NCI-H1417 treated with DMSO at 0.1 percent for 48 hours (cell line): ENCODE measurements around the gene SRSF4.
"Not testable (repeated sequence)": the region's sequence is repeated elsewhere in the genome, so short reads cannot be mapped to it uniquely, and the experiment has no call there.

Source experiments
- DNase-seq: peaks from one replicate; lab custom pipeline; 2025; lab: John Stamatoyannopoulos, UW

SRSF4 gene

DNA sequence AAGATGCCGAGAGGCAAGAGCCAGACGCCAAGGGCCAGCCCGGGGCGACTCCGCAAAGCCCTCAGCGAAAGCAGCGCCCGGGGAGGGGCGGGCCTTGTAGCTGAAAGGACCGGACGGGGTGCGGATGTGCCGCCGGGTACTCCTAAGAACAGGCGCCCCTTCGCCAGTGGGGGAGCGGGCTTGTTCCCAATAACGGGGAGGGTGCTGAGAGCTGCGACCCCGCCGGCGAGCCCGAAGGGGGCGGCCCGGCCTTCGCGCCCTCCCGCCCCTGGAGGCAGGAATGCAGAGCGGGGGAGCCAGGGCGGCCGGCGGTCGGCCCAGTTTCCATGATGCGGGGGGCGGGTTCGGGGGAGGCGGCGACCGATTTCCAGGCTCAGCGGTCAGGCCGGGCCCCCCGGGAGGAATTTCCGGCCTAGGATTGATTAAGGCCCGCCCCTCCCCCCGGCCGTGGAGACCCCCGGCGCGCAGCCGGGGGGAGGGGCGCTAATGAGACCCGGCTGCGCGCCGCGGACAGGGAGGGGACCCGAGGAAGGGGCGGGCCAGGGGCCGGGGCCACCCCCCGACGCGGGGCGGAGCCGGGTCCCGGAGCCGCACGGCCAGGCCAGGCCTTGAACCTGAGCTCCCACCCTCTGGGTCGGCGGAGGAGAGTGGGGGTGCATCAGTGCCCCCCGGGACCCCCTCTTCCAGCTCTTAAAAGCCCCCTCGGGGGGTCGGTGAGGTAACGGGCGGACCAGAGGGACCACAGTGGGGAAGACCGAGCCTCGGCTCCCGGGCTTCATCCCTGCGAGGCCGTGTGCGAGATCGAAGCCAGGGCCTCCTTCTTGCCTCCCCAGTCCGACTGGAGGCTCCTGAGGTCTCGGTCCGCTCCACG is 57.1 kb downstream of the SRSF4 start:
- no peak for DNase-seq

DNA sequence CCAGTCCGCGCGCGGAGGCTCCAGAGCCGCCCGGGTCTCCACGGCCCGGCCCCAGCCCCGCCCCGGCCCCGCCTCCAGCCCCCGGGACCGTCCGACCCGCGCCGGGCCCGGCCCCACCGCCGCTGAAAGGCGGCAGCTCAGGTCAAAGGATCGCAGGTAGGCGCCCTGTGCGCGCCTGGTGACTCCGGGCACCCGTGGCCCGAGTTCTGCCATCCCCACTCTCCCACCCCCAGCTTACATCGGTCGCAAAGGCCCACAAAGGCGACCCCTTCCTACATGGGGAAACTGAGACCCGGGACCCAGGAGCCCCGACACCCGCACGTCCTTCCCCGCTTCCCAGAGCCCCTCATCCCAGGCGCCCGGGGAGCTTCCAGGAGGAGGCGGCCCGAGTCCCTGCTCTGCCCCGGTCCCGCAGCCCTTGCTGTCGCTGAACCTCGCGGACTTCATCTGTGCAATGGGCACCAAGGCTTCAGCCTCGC is 57.8 kb downstream of the SRSF4 start, which contains the start of gene TMEM200B:
Gene TMEM200B, minus strand, starts transcription at position 17 of the 479 bp plus-strand sequence. CDS start 2,075 bp downstream, outside the sequence.
- no peak for DNase-seq

DNA sequence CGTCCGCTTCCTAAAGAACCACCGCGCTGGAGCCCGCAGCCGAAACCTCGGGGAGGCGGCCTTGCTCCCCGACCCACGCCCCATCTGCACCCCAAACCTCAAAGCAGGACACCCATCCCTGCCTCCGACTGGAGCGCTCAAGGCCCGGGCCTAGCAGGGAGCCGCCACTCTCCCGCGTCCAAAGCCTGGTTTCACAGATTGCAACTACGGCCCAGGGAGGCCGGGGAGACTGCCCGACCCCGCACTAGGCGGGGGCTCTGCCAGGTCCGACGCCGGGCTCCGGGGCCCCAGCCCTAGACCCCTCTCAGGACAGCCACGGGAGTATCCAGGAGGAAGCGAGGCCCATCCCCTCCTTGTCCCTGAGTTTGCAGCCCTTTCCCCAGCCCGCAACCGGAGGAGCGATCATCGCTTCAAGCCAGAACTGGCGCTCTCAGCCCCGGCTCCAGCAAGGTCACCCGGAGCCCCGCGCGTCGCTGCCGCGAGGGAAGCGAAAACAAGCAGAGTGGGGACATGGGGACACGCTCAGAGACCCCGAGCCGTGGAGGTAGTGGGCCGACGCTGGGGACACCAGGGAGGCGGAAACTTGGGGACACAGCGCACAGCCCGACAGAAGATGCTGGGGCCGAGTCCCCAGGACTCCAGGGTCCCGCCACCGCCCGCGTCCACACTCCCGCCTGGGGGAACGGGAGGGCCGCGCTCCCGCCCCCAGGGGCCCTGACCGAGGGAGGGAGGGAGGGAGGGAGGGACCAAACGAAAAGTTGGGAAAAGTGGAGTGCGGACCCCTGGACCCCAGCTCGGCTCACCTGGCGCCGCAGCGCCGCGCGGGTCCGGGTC is 58.4 kb downstream of the SRSF4 start:
- DNase-seq, result no peak

DNA sequence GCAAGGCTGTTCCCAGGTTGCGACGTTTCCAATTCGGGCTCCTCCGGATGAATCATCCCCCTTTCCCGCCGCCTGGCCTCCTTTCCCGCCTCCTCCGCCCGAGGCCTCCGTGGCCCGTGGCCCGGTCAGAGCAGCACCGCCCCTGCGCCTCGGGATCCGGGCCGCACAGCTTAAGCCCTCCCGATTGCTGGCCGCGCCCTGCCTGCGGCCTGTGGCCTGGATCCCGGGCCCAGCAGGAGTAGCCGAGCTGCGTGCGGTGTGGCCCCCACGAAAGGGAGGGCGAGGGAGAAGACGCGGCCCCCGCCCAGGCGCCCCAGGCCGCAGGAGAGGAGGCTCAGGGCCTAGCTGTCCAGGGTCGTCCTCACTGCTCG is 59.0 kb downstream of the SRSF4 start:
- DNase-seq, result no peak

DNA sequence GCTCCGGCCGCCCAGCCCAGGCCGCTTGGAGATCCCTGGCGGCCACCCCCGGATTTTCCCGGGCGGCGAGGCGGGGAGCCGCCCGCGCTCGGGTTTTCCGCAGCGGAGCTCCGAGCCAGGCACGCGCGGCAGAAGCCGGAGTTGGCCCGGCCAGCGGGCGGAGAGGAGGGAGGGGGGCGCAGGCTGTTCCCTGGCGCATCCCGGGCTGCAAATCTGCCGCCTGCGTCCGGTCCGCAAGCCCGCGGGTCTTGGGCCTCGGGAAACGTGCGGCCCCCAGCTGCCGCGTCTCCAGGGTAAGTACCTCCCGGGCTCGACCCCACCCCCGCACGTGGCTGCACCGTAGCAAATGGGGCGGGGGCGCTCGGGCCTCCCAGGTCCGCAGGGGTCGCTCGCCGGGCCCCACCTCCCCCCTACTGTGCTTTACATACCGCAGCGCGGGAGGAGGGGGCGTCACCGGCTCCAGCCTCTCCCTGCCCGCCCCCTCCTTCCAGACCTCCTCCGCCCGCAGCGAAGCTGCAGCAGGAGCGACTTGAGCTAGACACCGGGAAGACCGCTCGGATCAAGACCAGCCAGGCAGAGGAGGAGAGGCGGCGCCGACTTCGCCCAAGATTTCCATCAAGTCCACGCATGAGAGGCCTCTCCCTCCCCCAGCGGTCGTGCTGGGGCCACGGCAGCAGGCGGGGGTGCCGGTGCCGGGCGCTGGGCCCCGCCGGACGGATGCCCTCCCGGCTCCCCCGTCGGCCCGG is 59.6 kb downstream of the SRSF4 start:
- DNase-seq, result no peak

DNA sequence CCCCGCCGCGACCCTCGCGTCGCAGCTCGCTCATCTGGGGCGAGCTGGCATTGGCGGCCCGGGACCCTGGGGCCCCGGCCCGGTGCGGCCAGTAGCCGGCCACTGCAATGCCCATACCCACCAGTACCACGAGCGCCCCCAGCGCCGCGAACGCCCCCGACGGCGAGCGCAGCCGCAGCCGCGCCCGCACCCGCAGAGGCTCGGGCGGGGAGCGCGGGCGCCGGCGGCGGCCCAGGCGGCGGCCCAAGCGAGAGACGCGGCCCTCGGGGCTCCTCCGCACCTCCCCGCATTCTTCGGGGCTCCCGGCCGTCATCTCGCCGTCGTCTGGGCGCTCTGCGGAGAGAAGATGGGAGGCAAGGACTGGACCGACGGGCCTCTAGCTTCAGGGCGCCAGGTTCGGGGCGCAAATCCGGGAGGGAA is 60.2 kb downstream of the SRSF4 start:
- no peak for DNase-seq

DNA sequence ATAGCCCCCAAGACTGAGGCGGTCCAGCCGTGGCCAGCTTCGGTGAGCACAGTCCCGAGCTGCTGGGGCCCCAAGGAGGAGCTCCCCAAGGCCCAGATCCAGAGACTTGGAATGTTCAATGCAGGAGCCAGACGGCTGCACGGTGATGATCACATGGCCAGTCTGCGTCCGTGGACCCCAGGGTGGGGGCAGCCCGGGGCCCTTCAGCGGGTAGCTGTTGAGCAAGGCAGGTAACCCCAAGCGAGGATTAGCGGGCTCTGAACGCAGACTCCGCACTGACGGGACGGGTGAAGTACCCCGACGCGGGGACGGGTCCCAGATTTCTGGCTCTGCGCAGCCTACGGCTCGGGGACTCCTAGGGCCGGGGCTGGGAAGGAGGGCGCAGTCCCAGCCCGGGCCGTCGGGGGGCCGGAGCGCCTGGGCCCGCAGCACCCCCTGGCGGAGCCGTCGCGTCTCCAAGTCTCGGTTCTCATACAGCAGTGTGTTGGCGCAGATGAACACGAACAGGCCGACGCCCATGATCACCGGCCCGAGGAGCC is 60.7 kb downstream of the SRSF4 start:
- no peak for DNase-seq

DNA sequence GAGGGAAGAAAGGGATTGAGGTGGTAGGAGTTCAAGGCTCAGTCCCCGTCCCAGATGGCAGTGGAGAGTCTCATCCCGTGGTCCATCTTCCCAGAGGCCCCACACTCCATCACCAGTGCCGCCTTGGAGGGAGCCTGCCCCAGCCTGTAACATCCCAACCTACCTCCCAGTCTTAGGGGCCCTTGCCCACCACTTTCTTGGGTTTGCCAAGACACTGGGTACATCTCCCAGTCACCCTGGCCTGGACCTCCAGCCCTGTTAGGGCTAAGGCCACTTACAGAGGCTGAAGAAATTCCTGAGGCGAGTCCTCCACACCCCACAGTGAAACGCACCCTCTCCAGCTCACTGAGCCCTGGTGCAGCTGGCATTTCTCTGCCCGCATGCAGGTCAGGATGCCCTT is 61.3 kb downstream of the SRSF4 start:
- no peak for DNase-seq

DNA sequence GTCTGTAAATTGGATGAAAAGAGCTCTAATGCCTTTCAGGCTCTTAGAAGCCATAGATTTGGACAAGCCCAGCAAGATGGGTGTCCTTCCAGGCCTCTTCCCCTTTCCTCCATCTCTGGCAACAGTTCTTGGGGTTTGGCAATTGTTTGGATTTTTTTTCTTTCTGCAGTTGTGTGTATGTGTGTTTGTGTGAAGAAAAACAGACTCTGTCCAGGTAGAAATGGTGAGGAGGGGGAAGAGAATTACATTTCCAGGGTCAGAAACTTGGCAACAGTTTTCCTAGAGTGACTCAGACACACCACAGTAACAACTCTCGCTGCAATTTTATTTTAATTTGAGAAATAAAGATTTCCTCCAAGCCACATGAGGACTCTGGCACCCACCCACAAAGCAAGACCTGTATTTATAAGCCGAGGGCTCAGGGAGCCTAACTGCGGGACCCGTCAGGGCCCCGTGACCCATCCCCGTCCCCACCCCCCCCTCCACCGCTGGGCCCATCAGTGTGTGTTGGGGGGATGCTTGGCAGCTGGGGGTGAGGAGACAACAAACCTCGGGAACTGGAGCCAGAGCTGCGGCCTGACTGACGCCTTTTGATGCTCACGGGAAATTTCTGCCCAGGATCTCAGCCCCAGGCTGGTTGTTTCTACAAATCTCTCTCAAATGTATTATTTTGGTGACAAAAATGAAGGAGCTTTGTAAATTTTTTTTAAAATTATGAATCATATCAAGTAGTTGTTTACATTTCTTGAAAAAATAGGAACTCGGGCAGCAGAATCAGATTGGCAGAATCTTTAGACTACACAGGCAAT is 62.4 kb downstream of the SRSF4 start:
- no peak for DNase-seq

DNA sequence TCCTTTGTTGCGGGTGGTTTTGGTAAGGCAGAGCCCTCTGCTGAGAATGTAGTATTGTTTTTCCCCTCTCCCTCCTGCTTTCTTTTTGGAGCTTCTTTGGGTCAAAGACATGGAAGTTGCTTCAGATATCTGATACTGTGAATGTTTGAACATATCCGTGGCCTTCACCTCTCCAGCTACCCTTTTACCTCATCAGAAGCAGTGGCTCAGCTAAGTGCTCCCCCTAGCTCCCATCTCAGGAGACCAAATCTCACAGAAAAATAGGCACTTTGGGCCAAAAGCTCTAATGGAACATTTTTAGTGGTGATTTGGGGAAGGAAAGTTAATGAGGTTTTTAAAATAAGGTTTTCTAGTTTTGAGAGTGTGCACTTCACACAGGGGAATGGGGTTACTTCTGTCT is 64.3 kb downstream of the SRSF4 start:
- DNase-seq, result no peak

DNA sequence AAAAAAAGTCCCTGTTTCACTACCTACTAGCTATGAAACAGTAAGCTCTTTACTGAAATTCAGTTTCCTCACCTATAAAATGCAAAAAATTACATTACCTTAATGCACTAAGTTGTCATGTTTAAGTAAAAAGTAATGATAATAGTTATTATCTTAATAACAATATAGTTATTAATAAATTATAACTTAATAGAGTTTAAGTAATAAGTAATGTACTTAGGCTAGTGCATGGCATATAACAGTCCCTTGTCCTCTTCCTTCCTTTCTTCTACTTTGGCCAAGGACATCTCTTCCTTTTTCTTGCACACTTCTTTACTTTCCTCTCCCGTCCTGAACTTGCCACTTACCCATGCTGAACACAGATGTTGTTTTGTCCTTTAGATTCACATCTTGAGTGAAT is 67.0 kb downstream of the SRSF4 start:
- no peak for DNase-seq

DNA sequence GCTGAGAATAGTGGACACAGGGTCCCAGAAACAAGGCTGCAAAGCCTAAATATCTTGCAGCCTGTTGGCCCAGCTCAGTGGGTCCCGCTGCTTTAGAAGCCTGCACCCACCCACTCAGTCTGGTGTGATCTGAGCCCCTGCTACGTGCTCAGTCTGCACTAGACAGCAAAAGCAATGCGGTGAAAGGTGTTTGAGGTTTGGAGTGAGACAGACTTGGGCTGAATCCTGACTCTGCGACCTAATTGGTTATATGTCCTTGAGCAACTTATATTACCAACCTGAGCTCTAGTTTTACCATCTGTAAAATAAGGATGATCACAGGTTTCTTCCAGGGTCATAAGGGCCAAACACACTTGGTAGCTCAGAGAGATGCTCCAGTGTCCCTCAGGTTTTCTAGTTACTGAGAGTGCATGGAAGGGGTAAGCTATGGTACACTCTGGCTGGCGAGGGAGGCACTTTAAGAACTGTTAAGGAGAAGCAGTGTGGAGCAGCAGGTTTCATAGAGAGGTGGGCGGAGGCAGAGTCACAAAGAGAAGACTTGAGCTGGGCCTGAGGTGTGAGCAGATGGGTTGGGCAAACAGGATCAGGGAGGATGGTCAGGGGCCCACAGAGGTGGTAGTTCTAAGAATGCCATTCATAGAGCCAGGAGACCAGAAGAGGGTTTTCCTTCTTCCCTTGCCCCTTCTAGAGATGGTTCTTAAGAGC is 68.1 kb downstream of the SRSF4 start:
- DNase-seq, result no peak

DNA sequence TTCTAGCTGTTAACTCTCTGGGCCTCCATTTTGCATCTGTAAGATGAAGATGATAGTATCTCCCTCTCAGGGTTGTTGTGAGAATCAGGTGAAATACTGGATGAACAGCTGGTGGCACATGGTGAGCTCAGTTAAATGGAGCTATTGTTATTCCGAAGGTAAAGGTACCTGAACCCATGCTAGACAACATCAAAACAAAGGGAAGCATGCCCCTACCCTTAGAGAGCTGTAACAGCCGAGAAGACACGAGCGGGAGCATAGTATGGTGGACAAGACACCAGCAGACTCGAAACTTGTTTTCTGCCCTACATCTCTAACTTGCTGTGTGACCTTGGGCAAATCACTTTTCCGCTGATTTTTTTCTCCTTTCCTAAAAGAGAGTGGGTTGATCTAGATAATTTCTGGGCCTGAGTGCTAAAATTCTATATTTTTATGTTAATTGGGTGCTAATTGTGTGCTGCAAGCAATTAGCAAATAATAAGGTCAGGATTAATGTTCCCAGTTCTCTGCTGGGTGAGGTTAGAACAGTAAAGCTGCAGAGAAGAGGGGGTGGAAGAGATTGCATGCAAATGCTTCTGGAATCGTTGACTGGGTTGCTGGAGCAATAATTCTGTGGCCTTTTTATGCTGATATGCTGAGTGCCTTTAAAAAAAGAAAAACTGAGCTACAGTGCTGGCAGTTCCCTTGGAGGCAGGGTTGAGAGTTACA is 68.8 kb downstream of the SRSF4 start:
- no peak for DNase-seq

DNA sequence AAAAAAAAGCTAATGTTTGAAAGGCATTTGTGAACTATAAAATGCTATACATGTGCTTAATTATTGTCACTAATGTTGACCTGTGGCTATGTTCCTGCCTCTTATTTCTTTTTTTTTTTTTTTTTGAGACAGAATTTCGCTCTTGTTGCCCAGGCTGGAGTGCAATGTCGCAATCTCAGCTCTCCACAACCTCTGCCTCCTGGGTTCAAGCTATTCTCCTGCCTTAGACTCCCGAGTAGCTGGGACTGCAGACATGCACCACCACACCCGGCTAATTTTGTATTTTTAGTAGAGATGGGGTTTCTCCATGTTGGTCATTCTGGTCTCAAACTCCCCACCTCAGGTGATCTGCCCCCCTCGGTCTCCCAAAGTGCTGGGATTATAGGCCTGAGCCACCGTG is 73.7 kb downstream of the SRSF4 start:
- not testable (repeated sequence) for DNase-seq

DNA sequence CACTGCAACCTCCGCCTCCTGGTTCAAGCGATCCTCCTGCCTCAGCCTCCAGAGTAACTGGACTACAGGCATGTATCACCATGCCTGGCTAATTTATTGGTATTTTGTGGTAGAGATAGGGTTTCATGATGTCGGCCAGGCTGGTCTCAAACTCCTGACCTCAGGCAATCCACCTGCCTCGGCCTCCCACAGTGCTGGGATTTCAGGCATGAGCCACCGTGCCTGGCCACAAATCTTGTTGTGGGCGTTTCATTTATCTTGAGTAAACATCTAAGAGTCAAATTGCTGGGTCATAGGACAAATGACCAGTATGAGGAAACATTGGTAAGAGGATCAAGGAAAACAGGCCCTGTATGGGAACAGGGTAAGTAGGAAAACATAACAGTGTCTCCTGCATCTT is 75.9 kb downstream of the SRSF4 start:
- no peak for DNase-seq

DNA sequence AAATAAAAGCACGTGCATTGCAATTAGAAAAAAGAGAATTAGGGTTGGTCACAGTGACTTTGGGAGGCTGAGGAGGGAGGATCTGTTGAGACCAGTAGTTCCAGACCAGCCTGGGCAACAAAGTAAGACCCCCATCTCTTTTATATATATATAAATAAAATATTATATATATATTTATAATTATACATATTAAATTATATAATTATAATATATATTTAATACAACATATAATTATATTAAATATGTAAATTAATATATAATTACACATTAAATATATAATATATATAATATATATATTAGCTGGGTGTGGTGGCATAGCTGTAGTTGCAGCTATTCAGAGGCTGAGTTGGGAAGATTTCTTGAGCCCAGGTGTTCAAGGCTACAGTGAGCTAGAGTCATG is 81.2 kb downstream of the SRSF4 start:
- DNase-seq, result no peak

DNA sequence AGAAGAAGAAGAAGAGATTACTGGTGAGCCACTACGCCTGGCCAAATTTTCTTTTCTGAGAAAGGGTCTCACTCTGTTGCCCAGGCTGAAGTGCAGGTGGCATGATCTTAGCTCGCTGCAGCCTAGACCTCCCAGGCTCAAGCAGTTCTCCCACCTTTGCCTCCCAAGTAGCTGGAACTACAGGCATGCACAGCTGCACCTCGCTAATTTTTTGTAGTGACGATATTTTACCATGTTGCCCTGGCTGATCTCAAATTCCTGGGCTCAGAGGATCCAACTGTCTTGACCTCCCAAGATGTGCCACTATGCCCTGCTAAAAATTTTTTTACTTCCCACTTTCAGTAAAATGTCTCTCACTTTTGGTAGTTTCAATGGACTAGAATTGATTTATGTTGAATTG is 82.4 kb downstream of the SRSF4 start:
- no peak for DNase-seq
